GM19043 (cell line): Measurements from ENCODE around the gene NTN4.
"Not testable (repeated sequence)": the region's sequence is repeated elsewhere in the genome, so short reads cannot be mapped to it uniquely, and the experiment has no call there.

ENCODE experiments used
- ATAC-seq: cut with Tn5 transposase; IDR thresholded peaks from one replicate; pipeline ENCODE4 v1.9.1; 2021; ENCODE audit warnings: low read depth; ENCODE audit not compliant: unreplicated experiment

Gene NTN4

DNA sequence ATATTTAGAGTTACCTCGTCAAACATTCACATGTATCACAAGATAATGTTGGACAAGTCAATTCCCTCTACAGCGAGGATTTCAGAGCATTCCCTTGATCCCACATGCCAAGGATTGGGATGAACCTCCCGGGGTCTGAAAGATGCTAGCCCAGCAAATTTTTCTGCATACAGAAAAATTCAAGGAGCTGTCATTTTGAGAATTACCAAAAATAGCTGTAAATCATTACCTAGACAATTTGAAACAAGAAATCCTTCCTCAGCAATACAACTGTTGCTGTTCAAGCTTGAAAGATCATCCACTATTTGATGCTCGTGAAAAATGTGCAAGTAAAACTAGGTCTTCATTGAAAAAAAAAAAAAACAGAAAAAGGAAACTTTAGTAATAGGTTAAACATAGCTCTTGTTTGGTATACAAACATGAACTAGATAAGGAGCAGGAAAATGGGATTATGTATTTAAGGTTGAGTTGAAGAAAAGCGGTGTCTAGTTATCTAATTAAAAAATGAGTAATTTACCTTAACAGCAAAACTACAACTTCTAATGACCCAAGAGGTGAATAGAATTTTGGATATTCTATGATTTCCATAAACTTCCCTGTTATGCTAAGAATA, 73.1 kb downstream of the NTN4 start:
- ATAC-seq, result no peak

DNA sequence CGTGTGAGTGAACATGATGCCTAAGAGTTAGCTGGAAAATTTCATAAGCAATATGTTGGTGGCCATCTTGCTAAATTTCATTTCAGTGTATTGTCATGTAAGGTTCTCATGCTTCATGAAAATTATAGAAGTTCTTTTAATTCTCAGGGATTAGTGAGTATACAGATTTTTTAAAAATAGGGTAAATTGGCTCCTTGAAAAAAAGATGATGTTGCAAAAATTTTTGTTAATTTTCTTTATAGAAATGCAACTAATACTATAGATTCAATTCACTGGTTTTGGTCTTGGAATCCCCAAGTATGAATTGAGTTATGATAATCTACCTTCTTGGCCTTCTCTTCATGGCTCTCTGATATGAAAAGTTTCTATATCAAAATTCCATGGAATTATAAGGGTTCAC, 75.4 kb downstream of the NTN4 start:
- no peak for ATAC-seq

- no peak for ATAC-seq
Observed at GRCh38 chr12:95712269-95712668, 78.3 kb downstream of the NTN4 start.

- no peak for ATAC-seq
Observed at GRCh38 chr12:95710386-95710785, 80.2 kb downstream of the NTN4 start.

- no peak for ATAC-seq
Observed at GRCh38 chr12:95709152-95709551, 81.4 kb downstream of the NTN4 start.

DNA sequence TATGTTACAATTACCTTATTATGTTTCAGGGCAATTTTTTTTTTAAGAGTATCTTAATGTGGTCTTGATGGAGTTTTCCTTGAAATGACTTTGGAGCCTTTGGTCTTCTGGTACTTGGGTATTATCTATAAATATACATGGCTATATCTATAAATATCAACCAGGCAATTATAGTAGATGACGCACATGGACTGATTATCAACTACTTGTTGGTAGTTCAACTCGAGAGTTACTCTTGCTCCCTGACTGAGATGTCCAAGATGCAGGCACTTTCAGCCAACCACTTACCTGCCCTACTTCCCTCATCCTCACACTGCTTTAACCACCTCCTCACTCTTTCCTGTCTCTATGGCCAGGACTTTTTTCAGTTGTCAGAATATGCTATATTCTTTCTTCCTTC, 85.4 kb downstream of the NTN4 start:
- no peak for ATAC-seq

GRCh38 chr12:95703986-95704385, 86.6 kb downstream of the NTN4 start:
- ATAC-seq, result no peak

DNA sequence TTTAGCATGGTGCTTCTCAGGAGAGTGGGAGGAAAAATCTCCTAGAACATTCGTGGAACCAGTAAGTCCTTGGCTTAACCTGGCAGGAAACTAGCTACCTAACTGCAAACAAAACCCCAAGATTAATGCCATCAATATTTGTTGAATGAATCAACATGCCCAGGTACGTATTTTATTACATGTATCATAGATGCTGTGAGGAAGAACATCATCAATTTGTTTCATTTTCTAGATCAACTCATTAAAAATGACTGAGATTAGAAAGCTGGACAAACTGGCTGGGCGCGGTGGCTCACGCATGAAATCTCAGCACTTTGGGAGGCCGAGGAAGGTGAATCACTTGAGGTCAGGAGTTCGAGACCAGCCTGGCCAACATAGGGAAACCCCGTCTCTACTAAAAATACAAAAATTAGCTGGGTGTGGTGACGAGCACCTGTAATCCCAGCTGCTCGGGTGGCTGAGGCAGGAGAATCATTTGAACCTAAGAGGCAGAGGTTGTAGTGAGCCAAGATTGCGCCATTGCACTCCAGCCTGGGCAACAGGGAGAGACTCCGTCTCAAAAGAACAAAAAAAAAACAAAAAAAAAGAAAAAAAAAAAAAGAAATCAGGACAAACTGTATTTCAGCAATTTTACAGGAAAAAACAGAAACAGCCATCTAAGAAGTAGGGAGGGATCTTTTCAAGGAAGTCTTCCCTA, 88.7 kb downstream of the NTN4 start:
- no peak for ATAC-seq

DNA sequence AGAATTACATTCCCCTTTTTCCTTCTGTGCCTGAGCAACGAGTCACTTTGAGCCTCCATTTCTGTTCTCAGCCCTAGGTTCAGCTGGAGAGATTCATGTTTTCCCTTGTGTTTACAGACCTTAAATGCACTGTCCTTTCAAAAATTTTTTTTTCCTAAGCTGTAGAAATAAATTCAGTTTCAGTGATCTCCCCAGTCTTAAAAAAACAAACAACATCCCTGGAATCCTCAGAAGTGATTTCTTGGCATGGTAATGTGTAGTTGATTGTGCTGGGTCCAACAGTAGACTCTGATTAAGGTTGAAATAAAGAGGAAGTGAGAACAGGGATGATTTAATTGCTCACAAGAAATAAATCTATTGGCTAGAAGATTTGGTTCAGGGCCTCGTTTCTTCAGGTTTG, 89.3 kb downstream of the NTN4 start:
- no peak for ATAC-seq

- ATAC-seq, result peak; percentile 96
Observed at GRCh38 chr12:95700316-95700785, 90.2 kb downstream of the NTN4 start.

- ATAC-seq, result no peak
Observed at GRCh38 chr12:95699579-95699978, 91.0 kb downstream of the NTN4 start.

DNA sequence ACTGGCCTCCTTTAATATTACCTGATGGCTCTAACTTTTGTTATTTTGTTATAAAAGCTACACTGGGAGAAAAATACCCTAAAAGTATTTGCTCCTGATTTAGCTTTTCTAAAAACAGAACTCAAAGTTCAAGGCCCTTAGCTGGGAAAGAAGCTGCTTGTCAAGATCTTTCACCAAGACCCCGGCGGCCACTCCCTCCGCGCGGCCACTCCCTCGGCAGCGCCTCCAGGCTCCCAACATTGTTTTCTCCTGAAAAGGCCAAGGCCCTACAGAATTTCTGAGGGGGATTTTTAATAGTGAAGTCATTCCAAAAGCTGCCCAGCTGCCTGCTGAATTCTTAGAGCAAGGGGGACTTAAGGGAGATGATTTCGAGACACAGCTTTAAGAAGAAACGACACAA, 96.4 kb downstream of the NTN4 start:
- ATAC-seq, result no peak

DNA sequence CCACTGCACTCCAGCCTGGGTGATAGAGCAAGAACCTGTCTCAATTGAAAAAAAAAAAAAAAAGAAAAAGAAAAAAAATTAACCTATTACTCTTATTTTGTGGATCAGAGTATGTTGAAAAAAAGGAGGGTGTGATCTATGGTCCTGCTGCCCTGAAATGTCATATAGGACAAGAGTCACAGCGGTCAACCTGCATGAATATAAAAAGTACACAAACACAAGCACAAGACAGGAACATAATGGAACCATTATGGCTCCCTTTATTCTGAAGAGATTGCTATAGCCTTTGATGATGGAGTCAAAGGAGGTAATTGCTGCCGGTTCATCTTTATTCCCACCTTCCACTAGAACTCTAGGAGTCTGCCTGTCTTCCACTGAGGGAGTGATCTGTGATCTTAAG, 96.9 kb downstream of the NTN4 start:
- ATAC-seq, result no peak

- ATAC-seq, result no peak
Observed at GRCh38 chr12:95690861-95691635, 99.5 kb downstream of the NTN4 start.

- ATAC-seq, result no peak
Observed at GRCh38 chr12:95687937-95688336, 102.6 kb downstream of the NTN4 start.

- ATAC-seq, result no peak
Observed at GRCh38 chr12:95683418-95683817, 107.1 kb downstream of the NTN4 start.

- no peak for ATAC-seq
Observed at GRCh38 chr12:95681210-95681765, 109.3 kb downstream of the NTN4 start.

DNA sequence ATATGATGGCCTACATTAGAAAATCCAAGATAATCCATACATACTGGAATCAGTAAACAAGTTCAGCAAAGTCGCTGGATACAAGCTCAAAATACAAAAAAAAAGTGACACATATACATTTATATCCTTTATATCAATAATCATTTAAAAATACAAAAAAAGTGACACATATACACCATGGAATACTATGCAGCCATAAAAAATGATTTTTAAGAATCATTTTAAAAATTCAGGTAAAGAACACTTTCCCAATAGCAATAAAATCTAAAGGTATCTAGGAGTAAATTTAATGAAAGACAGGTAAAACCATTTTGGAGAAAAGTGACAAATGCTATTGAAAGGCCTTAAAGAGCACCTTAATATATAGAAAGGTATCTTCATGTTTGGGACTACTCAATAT, 111.9 kb downstream of the NTN4 start:
- ATAC-seq, result no peak

DNA sequence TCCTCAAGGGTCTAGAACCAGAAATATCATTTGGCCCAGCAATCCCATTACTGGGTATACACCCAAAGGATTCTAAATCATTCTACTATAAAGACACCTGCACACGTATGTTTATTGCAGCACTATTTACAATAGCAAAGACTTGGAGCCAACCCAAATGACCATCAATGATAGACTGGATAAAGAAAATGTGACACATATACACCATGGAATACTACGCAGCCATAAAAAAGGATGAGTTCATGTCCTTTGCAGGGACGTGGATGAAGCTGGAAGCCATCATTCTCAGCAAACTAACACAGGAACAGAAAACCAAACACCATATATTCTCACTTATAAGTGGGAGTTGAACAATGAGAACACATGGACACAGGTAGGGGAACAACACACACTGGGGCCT, 112.8 kb downstream of the NTN4 start:
- ATAC-seq, result not testable (repeated sequence)

DNA sequence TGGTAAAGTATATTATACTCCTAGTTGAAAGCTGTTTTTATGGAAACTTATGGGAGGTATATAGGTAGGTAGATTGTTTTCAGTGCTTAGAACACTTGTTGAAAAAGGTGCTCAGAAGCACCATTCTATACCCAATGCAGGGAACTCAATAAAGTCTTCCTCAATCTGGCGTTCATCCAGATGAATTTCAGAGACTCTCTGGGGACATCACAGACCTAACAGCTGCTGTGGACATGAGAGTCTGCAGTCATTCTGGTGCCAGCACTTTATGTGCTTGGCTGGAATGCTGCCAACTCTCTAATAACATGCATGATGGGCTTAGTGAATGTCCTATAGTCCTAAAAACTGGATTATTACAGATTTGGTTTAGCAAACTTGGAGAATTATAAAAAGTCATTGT, 115.9 kb downstream of the NTN4 start:
- no peak for ATAC-seq

DNA sequence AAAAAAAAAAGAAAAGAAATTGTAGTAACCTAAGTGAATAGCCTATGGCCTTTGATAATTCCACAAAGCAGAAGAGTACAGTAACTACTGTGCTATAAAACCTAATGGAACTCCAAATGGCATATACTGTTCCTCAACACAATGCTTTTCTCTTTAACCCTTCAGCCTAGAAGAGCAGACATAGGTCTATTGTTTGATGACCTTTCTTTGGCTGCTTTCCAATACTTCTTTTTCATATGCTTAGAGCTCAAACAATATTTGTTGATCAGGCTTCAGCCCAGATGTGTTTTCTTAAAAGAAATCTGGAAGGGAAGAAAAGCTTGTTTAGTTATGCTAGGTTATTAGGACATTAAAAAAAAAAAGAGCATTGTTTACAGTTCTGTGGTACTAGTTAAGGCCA, 116.4 kb downstream of the NTN4 start:
- ATAC-seq, result no peak
